HepG2 (cell line): ENCODE results near the gene HSD3B7. TPM values are rescaled to one million over a fixed set of nuclear protein-coding genes. Genes with fewer than 3 reads are reported as not detected.

Source experiments
- ATF2 ChIP-seq: sonication (generic); formaldehyde crosslinking; IDR thresholded peaks from 2 replicates; pipeline ENCODE4 v1.4.0; 2020; ENCODE audit warnings: missing genetic modification reagents
- ATM ChIP-seq: fragments of 450-650 bp; IDR thresholded peaks from 2 replicates; pipeline ENCODE4 v1.7.1; 2017; ENCODE audit warnings: mild to moderate bottlenecking, borderline replicate concordance
- GATA4 ChIP-seq: sonication (generic); IDR thresholded peaks from 2 replicates; pipeline ENCODE4 v1.6.1; 2016; ENCODE audit warnings: antibody characterized with exemption, low read depth, borderline replicate concordance
- HNF1B ChIP-seq: sonication (generic); formaldehyde crosslinking; IDR thresholded peaks from 2 replicates; pipeline ENCODE4 v1.5.1; 2020; ENCODE audit warnings: mild to moderate bottlenecking, moderate library complexity, missing genetic modification reagents
- IRX3 ChIP-seq: sonication (generic); formaldehyde crosslinking; IDR thresholded peaks from 2 replicates; pipeline ENCODE4 v1.8.1; 2023; ENCODE audit warnings: mild to moderate bottlenecking, low read depth, missing genetic modification reagents, borderline replicate concordance
- KDM1A ChIP-seq: IDR thresholded peaks from 2 replicates; pipeline ENCODE4 v1.6.1; 2016; ENCODE audit warnings: missing compliant biosample characterization
- LCORL ChIP-seq, 2 experiments: fragments of 450-650 bp in 1 of 2; sonication (generic) in 1 of 2; formaldehyde crosslinking in 1 of 2; IDR thresholded peaks; 2 replicates each; pipeline versions ENCODE4 v1.5.0 to v1.6.1; 2017 to 2020; ENCODE audit warnings: antibody characterized with exemption in 1 of 2, missing genetic modification reagents in 1 of 2
- POLR2A ChIP-seq, 2 experiments: IDR thresholded peaks; 2 replicates each; pipeline ENCODE4 v1.6.1; 2011; ENCODE audit warnings: low read depth in 2 of 2, low read length in 2 of 2, mild to moderate bottlenecking in 1 of 2, moderate library complexity in 1 of 2; ENCODE audit not compliant: insufficient read depth in 1 of 2
- RARA ChIP-seq: IDR thresholded peaks from 2 replicates; pipeline ENCODE4 v1.6.1; 2016; ENCODE audit warnings: missing genetic modification reagents, missing compliant biosample characterization
- RFX3 ChIP-seq: IDR thresholded peaks from 2 replicates; pipeline ENCODE4 v1.6.1; 2016; ENCODE audit warnings: missing biosample characterization, missing genetic modification reagents
- U2AF2 ChIP-seq: fragments of 200-400 bp; formaldehyde crosslinking; IDR thresholded peaks from 2 replicates; pipeline ENCODE4 v1.6.1; 2017; ENCODE audit warnings: low read depth, mild to moderate bottlenecking, low read length
- ZBTB4 ChIP-seq: sonication (generic); formaldehyde crosslinking; IDR thresholded peaks from 2 replicates; pipeline ENCODE4 v1.4.0; 2020; ENCODE audit warnings: missing genetic modification reagents, mild to moderate bottlenecking, borderline replicate concordance
- ZMYM2 ChIP-seq: sonication (generic); formaldehyde crosslinking; IDR thresholded peaks from 2 replicates; pipeline ENCODE4 v1.8.0; 2022; ENCODE audit warnings: mild to moderate bottlenecking, missing genetic modification reagents
- ZNF556 ChIP-seq: sonication (generic); formaldehyde crosslinking; IDR thresholded peaks from 2 replicates; pipeline ENCODE4 v1.4.0; 2020; ENCODE audit warnings: mild to moderate bottlenecking, missing genetic modification reagents, borderline replicate concordance
- ZNF572 ChIP-seq: sonication (generic); formaldehyde crosslinking; IDR thresholded peaks from 2 replicates; pipeline ENCODE4 v1.5.1; 2020; ENCODE audit warnings: mild to moderate bottlenecking, missing genetic modification reagents
- ZNF574 ChIP-seq: sonication (generic); formaldehyde crosslinking; IDR thresholded peaks from 2 replicates; pipeline ENCODE4 v1.4.0; 2020; ENCODE audit warnings: missing genetic modification reagents
- ZNF580 ChIP-seq: IDR thresholded peaks from 2 replicates; pipeline ENCODE4 v1.6.1; 2016; ENCODE audit warnings: low read depth, borderline replicate concordance
- ZNF773 ChIP-seq: sonication (generic); formaldehyde crosslinking; IDR thresholded peaks from 2 replicates; pipeline ENCODE4 v1.4.0; 2020; ENCODE audit warnings: missing genetic modification reagents, borderline replicate concordance
- polyA plus RNA-seq, 8 experiments: library from polyadenylated mRNA; depleted of rRNA in 3 of 8; stranded (reverse) in 7 of 8; unstranded in 1 of 8; fragments of >200 nt; fragmentation: Illumina TruSeq in 4 of 8; extraction: Trizol in 4 of 8; gene quantifications; 2 replicates each; pipeline versions ENCODE4 v1.2.1 to v1.2.3, GENCODE V29; 2011 to 2016; ENCODE audit warnings: low read depth in 4 of 8, missing spikeins in 1 of 8, mixed read lengths in 1 of 8; ENCODE audit not compliant: insufficient read depth in 1 of 8
- total RNA-seq, 5 experiments: library from RNA; depleted of rRNA; stranded (reverse); fragments of >200 nt; fragmentation: Illumina TruSeq; extraction: Trizol; gene quantifications; 2 replicates each; pipeline ENCODE4 v1.2.3, GENCODE V29; 2016; ENCODE audit warnings: low read depth in 1 of 5

Gene HSD3B7
- total and polyA plus RNA-seq, 2 of the 13 experiments (the other 11 are each of a cell fraction or from before 2014, with no cell fraction given), result 32.9 to 69.7 TPM

- TF ChIP-seq ZNF556, result peak; percentile 53; the same call in 1 of the 2 replicates
- peak; percentile 68 for TF ChIP-seq ZNF574
- 0 out of 2 replicates have a peak, but pooled peaks have one; percentile 40 for TF ChIP-seq ZNF572 (CRISPR knock-in tag)
- peak; percentile 81 for TF ChIP-seq ZMYM2 (CRISPR knock-in tag)
- peak; percentile 81 for TF ChIP-seq HNF1B
- TF ChIP-seq U2AF2, result no peak
- TF ChIP-seq POLR2A (IDR thresholded peaks at IDR 0.05; ENCODE audit: insufficient read depth in 1 of 2, low read depth in 2 of 2, low read length in 2 of 2), result peak in 1 of 2 experiments; percentile 52; a peak in 2 of 4 replicates
- no peak for TF ChIP-seq ATM
- peak; percentile 86 for TF ChIP-seq RARA (CRISPR knock-in tag)
- TF ChIP-seq LCORL (IDR thresholded peaks at IDR 0.05), result no peak
- peak; percentile 72 for TF ChIP-seq LCORL (CRISPR knock-in tag; IDR thresholded peaks at IDR 0.05)
- TF ChIP-seq ATF2, result no peak; the same call in 1 of the 2 replicates
- TF ChIP-seq ZBTB4, result 0 out of 2 replicates have a peak, but pooled peaks have one; percentile 64
- TF ChIP-seq ZNF580 (CRISPR knock-in tag), result peak; percentile 89
- no peak for TF ChIP-seq IRX3 (CRISPR knock-in tag)
- TF ChIP-seq RFX3 (CRISPR knock-in tag), result no peak
- TF ChIP-seq ZNF773, result no peak
- peak; percentile 52; the same call in 1 of the 2 replicates for TF ChIP-seq GATA4
- TF ChIP-seq KDM1A, result no peak
Observed at GRCh38 chr16:30998852-30999761, 14.1 kb downstream of the HSD3B7 start (continued).
